ENCODE data around the gene ELP4. TPM values are rescaled to one million over a fixed set of nuclear protein-coding genes. Genes with fewer than 3 reads are reported as not detected.

The ELP4 gene
- total and polyA plus RNA-seq, 2 donors from 2014 or later, result 20.3 to 26.2 TPM

DNA sequence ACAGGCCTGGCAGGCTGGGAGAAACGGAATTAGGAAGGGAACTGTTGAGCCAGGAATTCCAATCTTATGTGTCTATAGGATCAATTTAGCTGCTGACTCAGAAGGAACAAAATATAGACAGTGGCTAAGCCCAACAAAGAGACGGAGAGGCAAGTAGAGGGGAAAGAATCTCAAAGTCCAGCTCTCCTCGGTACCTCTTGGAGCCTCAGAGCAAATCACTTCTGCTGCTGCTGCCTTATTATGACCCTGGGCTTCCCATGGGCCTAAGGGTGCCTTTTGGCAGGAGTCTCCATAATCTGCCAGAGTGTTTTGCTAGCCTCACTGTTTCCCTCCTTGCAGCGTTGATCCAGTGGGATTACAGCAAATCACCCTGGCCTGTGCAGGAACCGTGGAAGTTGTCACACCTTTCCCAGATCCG, 269.8 kb downstream of the ELP4 start:
- DNase-seq (no peak), FAIRE-seq (no peak)
- intact Hi-C loops (cut with DNase I), result no loop called here
- Histone ChIP-seq H3K27ac (ENCODE audit: low read depth in 2 of 2, low read length in 2 of 2) (no peak overlapping the region), H3K27me3 (ENCODE audit: control insufficient read depth, insufficient read depth, low read length) (no peaks in the 10 kb centered on the region), H3K9ac (ENCODE audit: low read length in 3 of 3) (no peak overlapping the region), H3K9me3 (ENCODE audit: control insufficient read depth in 2 of 3, insufficient read depth in 1 of 3, low read length in 3 of 3) (no peaks in the 10 kb centered on the region), H3K4me3 (ENCODE audit: low read length in 3 of 3) (no peak overlapping the region), H3K36me3 (ENCODE audit: control insufficient read depth in 2 of 3, insufficient read depth in 3 of 3, low read length in 3 of 3) (no peaks in the 10 kb centered on the region), H3K4me1 (ENCODE audit: control insufficient read depth in 2 of 3, insufficient read depth in 2 of 3, low read depth in 1 of 3, low read length in 3 of 3) (no peaks in the 10 kb centered on the region)
- TF ChIP-seq CTCF (IDR thresholded peaks at IDR 0.05; ENCODE audit: borderline replicate concordance, extremely low read depth, insufficient read depth), result no peak

DNA sequence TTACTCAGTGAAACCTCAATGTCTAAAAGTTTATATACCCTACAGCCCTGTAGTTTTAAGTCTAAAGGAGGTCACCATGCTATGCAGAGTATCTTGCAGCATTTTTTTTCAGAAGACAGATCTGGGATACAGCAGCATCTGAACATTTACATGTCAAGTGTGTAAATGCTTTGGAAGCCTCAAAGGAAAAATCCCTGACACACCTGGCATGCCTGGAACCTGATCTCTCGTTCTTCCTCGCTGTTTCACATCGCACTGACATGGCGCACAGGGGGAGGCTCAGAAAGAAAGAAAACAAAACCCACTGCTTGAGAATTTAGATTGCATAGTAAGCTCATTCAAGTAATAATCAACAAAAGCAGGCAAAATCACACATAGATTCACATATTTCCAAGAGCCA, 270.5 kb downstream of the ELP4 start:
- no peak for TF ChIP-seq CTCF (IDR thresholded peaks at IDR 0.05; ENCODE audit: borderline replicate concordance, extremely low read depth, insufficient read depth)
- no peak for FAIRE-seq
- intact Hi-C loops (cut with DNase I), result no loop called here

DNA sequence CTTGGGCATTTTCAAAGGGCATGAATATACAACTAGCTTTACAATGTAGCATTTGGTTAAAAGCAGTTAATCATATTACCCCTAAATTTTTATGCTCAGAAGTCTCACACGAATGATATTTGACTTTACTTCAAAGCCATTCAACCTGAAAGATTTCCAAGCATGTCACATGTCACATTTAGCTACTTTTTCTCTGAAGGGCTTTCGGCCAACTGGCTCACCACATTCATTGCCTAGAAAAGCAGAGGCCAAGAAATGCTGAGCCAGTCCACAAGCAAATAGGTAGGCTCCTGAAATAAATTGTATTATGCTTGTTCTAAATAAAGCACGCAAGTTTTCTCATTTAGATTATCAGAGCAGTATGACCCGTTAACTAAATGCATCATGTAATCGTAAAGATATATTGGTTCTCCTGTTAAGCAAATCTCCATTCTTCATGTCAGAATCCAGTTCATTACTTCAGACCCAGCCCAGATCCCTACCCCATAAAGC, 271.0 kb downstream of the ELP4 start:
- intact Hi-C loops (cut with DNase I), result no loop called here
- Histone ChIP-seq H3K9ac (ENCODE audit: low read length in 3 of 3) (no peak overlapping the region), H3K36me3 (ENCODE audit: control insufficient read depth in 2 of 3, insufficient read depth in 3 of 3, low read length in 3 of 3) (no peaks in the 10 kb centered on the region), H3K4me1 (ENCODE audit: control insufficient read depth in 2 of 3, insufficient read depth in 2 of 3, low read depth in 1 of 3, low read length in 3 of 3) (no peaks in the 10 kb centered on the region), H3K9me3 (ENCODE audit: control insufficient read depth in 2 of 3, insufficient read depth in 1 of 3, low read length in 3 of 3) (no peaks in the 10 kb centered on the region), H3K27ac (ENCODE audit: low read depth in 2 of 2, low read length in 2 of 2) (no peak overlapping the region), H3K27me3 (ENCODE audit: control insufficient read depth, insufficient read depth, low read length) (no peaks in the 10 kb centered on the region), H3K4me3 (ENCODE audit: low read length in 3 of 3) (no peak overlapping the region)
- DNase-seq (no peak), FAIRE-seq (no peak)
- TF ChIP-seq CTCF (IDR thresholded peaks at IDR 0.05; ENCODE audit: borderline replicate concordance, extremely low read depth, insufficient read depth), result no peak

More for the DNA sequence above, 270.5 kb downstream of the ELP4 start:
- Histone ChIP-seq H3K9me3 (ENCODE audit: control insufficient read depth in 2 of 3, insufficient read depth in 1 of 3, low read length in 3 of 3) (no peaks in the 10 kb centered on the region), H3K9ac (ENCODE audit: low read length in 3 of 3) (no peak overlapping the region), H3K27ac (ENCODE audit: low read depth in 2 of 2, low read length in 2 of 2) (no peak overlapping the region), H3K4me1 (ENCODE audit: control insufficient read depth in 2 of 3, insufficient read depth in 2 of 3, low read depth in 1 of 3, low read length in 3 of 3) (no peaks in the 10 kb centered on the region), H3K4me3 (ENCODE audit: low read length in 3 of 3) (no peak overlapping the region), H3K27me3 (ENCODE audit: control insufficient read depth, insufficient read depth, low read length) (no peaks in the 10 kb centered on the region), H3K36me3 (ENCODE audit: control insufficient read depth in 2 of 3, insufficient read depth in 3 of 3, low read length in 3 of 3) (no peaks in the 10 kb centered on the region)
- DNase-seq, result no peak

GRCh38 chr11:31782257-31782656, 272.7 kb downstream of the ELP4 start:
- Histone ChIP-seq H3K27me3 (ENCODE audit: control insufficient read depth, insufficient read depth, low read length) (no peaks in the 10 kb centered on the region), H3K4me3 (ENCODE audit: low read length in 3 of 3) (no peak overlapping the region), H3K27ac (ENCODE audit: low read depth in 2 of 2, low read length in 2 of 2) (no peak overlapping the region), H3K4me1 (ENCODE audit: control insufficient read depth in 2 of 3, insufficient read depth in 2 of 3, low read depth in 1 of 3, low read length in 3 of 3) (no peaks in the 10 kb centered on the region), H3K36me3 (ENCODE audit: control insufficient read depth in 2 of 3, insufficient read depth in 3 of 3, low read length in 3 of 3) (no peaks in the 10 kb centered on the region), H3K9ac (ENCODE audit: low read length in 3 of 3) (no peak overlapping the region), H3K9me3 (ENCODE audit: control insufficient read depth in 2 of 3, insufficient read depth in 1 of 3, low read length in 3 of 3) (no peaks in the 10 kb centered on the region)
- intact Hi-C loops (cut with DNase I), result no loop called here
- DNase-seq, result no peak
- TF ChIP-seq CTCF (IDR thresholded peaks at IDR 0.05; ENCODE audit: borderline replicate concordance, extremely low read depth, insufficient read depth), result no peak
- FAIRE-seq, result no peak

Measured in kidney (tissue), 14 donors.